HL-60 (cell line): ENCODE data around the gene PCDHGA3.

Experiments
- SPI1 ChIP-seq: IDR thresholded peaks from 2 replicates; pipeline ENCODE4 v1.6.1; 2012; ENCODE audit warnings: low read depth, mild to moderate bottlenecking, borderline replicate concordance
- TF ChIP-seq, protein P1 (sequence below): IDR thresholded peaks from one replicate; pipeline ENCODE4 v1.5.1; 2011; ENCODE audit warnings: low read length, control low read depth, inconsistent platforms; ENCODE audit not compliant: insufficient read depth

DNA sequence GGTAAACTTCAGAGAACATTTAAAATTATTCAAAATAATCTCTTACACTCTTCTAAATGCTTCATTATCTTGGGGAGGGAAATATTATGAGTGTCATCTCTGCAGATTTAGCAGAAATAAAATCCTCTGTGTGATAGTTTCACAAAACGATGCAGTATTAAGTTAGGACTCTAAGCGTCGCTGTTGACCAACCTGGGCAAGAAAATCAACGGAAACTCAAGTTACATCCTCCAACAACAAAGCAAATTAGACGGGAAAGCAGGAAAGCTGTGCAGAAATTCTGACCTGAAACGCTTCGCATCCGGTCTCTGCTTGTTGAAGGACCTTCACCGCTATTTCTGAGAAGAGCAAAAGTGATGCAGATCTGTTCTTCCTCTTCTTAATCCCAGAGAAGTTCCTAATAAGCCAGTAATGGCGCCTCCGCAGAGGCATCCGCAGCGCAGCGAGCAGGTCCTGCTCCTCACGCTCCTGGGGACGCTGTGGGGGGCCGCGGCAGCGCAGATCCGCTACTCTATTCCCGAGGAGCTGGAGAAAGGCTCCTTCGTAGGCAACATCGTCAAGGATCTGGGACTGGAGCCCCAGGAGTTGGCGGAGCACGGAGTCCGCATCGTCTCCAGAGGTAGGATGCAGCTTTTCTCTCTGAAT is 30.2 kb downstream of the PCDHGA3 start, which contains the start of gene PCDHGA6:
- TF ChIP-seq, protein P1, sequence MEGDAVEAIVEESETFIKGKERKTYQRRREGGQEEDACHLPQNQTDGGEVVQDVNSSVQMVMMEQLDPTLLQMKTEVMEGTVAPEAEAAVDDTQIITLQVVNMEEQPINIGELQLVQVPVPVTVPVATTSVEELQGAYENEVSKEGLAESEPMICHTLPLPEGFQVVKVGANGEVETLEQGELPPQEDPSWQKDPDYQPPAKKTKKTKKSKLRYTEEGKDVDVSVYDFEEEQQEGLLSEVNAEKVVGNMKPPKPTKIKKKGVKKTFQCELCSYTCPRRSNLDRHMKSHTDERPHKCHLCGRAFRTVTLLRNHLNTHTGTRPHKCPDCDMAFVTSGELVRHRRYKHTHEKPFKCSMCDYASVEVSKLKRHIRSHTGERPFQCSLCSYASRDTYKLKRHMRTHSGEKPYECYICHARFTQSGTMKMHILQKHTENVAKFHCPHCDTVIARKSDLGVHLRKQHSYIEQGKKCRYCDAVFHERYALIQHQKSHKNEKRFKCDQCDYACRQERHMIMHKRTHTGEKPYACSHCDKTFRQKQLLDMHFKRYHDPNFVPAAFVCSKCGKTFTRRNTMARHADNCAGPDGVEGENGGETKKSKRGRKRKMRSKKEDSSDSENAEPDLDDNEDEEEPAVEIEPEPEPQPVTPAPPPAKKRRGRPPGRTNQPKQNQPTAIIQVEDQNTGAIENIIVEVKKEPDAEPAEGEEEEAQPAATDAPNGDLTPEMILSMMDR = no peak
- TF ChIP-seq SPI1 = no peak
